HUES64 (cell line): ENCODE data around the gene PALM3.

ENCODE experiments used
- H3K27ac ChIP-seq: 2 replicates; pipeline ENCODE4 v1.7.0; 2013; ENCODE audit warnings: low read depth, low read length, inconsistent platforms
- H3K27me3 ChIP-seq: 2 replicates; pipeline ENCODE4 v1.6.1; 2013; ENCODE audit warnings: mild to moderate bottlenecking, low read length; ENCODE audit not compliant: insufficient read depth
- H3K36me3 ChIP-seq: 2 replicates; pipeline ENCODE4 v1.6.1; 2013; ENCODE audit warnings: mild to moderate bottlenecking, low read length; ENCODE audit not compliant: insufficient read depth
- H3K4me1 ChIP-seq: 2 replicates; pipeline ENCODE4 v1.6.1; 2013; ENCODE audit warnings: mild to moderate bottlenecking, low read length, moderate library complexity; ENCODE audit not compliant: insufficient read depth
- H3K4me3 ChIP-seq: 2 replicates; pipeline ENCODE4 v1.5.1; 2013; ENCODE audit warnings: mild to moderate bottlenecking, low read length, moderate library complexity
- H3K9ac ChIP-seq: 2 replicates; pipeline ENCODE4 v1.6.1; 2013; ENCODE audit warnings: mild to moderate bottlenecking, low read depth, low read length
- H3K9me3 ChIP-seq: 2 replicates; pipeline ENCODE4 v1.6.1; 2013; ENCODE audit warnings: low read depth, low read length; ENCODE audit not compliant: insufficient read depth
- WGBS: fragments of 150-250, 120-280 bp; methylation state at CpG from one replicate; pipeline ENCODE4 v1.1.7; 2013; ENCODE audit warnings: missing lambda C conversion rate; 5-methylcytosine and 5-hydroxymethylcytosine counted together

PALM3 gene

DNA sequence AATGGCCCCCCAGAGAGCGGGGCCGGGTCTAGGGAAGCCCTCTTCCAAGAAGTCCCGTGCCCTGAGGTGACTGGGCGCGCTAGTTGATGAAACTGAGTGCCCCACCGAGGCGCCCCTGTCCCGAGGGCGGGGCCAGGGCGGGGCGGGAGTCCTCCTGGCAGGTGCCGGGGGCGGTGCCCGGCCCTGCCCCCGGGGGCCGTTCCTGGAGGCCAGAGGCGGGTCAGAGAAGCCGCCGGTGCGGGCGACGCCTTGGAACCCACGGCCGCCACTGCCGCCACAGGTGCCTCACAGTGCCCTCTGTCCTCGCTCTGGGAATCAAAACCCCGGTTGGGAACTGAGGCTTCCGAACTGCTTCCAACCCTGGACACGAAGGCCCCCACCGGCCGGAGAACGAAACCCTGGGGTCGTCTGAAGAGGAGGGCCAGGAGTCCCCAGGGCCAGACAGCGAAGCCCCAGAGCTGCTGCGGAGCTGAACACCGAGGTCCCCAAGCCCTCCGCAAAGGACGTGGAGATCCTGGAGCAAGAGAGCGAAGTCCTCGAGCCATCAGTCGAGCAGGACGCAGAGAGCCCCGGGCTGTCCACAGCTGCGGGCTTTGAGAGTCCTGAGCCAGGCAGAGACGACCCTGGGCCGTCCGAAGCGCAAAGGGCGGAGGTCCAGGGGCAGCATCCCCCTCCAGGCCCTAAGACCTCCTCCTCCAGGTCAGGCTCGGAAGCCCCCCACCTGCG, 10.8 kb upstream of the PALM3 start, which contains the start of gene MISP3:
Gene MISP3, plus strand, starts transcription at position 252 of the 726 bp plus-strand sequence. CDS start 524 bp downstream, outside the sequence.
- WGBS, result 2% methylated on average over 51 of the region's 51 CpGs
- Histone ChIP-seq H3K9ac (peak within 1 kb of the TSS; percentile 40), H3K27me3 (peaks cover 54% of the 10 kb centered on the region), H3K9me3 (no peaks in the 10 kb centered on the region), H3K36me3 (no peaks in the 10 kb centered on the region), H3K27ac (no peak within 1 kb of the TSS), H3K4me3 (peak within 1 kb of the TSS; percentile 58), H3K4me1 (no peaks in the 10 kb centered on the region; the same call in 1 of the 2 replicates)

DNA sequence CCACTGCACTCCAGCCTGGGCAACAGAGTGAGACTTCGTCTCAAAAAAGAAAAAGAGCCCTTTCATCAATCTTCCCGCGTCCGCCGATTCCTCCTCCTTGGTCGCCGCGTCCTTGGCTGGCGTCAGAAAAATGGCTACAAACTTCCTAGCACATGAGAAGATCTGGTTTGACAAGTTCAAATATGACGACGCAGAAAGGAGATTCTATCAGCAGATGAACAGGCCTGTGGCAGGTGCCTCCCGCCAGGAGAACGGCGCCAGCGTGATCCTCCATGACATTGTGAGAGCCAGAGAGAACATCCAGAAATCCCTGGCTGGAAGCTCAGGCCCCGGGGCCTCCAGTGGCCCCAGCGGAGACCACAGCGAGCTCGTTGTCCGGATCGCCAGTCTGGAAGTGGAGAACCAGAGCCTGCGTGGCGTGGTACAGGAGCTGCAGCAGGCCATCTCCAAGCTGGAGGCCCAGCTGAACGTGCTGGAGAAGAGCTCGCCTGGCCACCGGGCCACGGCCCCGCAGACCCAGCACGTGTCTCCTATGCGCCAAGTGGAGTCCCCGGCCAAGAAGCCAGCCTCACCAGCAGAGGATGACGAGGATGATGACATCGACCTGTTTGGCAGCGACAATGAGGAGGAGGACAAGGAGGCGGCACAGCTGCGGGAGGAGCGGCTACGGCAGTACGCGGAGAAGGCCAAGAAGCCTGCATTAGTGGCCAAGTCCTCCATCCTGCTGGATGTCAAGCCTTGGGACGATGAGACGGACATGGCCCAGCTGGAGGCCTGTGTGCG, 8.6 kb upstream of the PALM3 start:
- Histone ChIP-seq H3K27me3 (peaks cover 46% of the 10 kb centered on the region), H3K9ac (no peak overlapping the region), H3K27ac (no peak overlapping the region), H3K4me1 (no peaks in the 10 kb centered on the region; the same call in 1 of the 2 replicates), H3K36me3 (no peaks in the 10 kb centered on the region), H3K4me3 (no peak overlapping the region), H3K9me3 (no peaks in the 10 kb centered on the region)
- 95% methylated on average over 43 of the region's 43 CpGs for WGBS

DNA sequence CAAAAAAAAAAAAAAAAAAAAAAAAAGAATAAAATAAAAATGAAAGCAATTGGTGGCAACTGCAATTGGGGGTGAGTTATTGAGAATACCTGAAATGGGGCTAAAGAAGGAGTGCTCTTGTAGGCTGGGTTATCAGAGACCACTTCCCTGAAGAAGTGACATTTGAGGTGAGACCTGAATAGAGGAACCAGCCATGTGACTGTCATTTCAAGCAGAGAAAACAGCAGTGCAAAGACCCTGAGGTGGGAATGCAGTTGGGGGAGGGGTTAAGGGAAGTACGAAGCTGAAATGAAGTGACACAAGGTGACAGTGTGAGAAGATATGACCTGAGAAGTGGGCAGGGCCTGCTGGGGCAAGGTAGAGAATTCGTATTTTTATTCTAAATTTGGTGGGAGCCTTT, 4.3 kb upstream of the PALM3 start:
- no peak overlapping the region for H3K9ac ChIP-seq
- H3K4me1 ChIP-seq, result no peaks in the 10 kb centered on the region
- H3K36me3 ChIP-seq, result no peaks in the 10 kb centered on the region
- H3K27ac ChIP-seq, result no peak overlapping the region
- peaks cover 7% of the 10 kb centered on the region for H3K27me3 ChIP-seq
- H3K4me3 ChIP-seq, result no peak overlapping the region
- 69% methylated on average over 2 of the region's 2 CpGs for WGBS
- no peaks in the 10 kb centered on the region for H3K9me3 ChIP-seq

DNA sequence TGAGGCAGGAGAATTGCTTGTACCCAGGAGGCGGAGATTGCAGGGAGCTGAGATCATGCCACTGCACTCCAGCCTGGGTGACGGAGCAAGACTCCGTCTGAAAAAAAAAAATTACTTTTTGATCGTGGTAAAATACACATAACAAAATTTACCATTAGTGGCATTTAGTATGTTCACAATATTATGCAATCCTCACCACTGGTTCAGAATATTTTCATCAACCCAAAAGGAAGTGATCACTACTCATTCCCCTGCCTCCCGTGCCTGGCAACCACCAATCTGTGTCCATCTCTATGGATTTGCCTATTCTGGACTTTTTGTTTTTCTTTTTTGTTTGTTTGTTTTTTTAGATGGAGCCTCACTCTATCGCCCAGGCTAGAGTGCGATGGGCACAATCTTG, 1.2 kb upstream of the PALM3 start:
- no peaks in the 10 kb centered on the region for H3K9me3 ChIP-seq
- no peak overlapping the region for H3K4me3 ChIP-seq
- no peaks in the 10 kb centered on the region for H3K36me3 ChIP-seq
- H3K4me1 ChIP-seq, result no peaks in the 10 kb centered on the region
- no peak overlapping the region for H3K9ac ChIP-seq
- no peak overlapping the region for H3K27ac ChIP-seq
- 95% methylated on average over 7 of the region's 7 CpGs for WGBS
- H3K27me3 ChIP-seq, result peaks cover 20% of the 10 kb centered on the region

DNA sequence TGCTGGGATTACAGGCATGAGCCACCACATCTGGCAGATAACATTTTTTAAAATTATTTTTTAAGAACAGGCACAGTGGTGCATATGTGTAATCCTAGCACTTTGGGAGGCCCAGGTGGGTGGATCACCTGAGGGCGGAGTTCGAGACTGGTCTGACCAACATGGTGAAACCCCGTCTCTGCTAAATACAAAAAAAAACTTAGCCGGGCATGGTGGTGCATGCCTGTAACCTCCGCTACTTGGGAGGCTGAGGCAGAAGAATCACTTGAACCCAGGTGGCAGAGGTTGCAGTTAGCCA, 631 bp upstream of the PALM3 start:
- Histone ChIP-seq H3K27me3 (peaks cover 24% of the 10 kb centered on the region), H3K36me3 (no peaks in the 10 kb centered on the region), H3K9me3 (no peaks in the 10 kb centered on the region), H3K4me1 (no peaks in the 10 kb centered on the region), H3K4me3 (no peak overlapping the region), H3K9ac (no peak overlapping the region), H3K27ac (no peak overlapping the region)
- WGBS, result 86% methylated on average over 5 of the region's 5 CpGs

DNA sequence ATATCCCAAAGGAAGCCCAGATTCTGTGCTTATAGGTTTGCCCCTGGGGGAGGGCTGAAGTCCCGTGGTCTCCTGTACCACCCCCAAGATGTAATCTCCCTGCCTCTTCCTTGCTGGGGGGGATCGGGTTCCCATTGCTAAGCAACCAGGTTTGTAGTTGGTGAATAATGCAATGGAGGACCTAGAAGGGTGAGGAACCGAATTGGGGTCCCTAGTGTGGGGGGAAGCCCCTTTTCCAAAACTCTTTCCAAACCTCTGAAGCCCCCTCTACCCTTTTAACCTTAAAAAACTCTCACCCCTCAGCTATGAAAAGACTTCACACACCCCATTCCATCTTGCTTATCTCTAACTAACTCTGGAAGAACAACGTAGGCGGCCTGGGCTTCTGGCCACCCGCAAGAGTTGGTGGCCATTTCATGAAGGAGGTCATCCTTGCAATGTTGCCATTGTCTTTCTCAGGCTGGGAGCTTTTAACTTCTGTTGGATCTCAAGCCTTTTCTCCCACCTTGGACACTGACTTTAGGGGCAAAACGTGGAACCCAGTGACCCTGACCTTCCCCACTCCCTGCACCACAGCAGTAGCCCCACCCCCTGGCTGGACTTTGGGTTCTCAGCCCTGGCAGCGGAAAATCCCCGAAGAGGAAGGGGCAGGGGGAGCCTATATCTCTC, 661 bp downstream of the PALM3 start:
- WGBS, result 71% methylated on average over 7 of the region's 9 CpGs
- Histone ChIP-seq H3K27me3 (peaks cover 27% of the 10 kb centered on the region), H3K36me3 (no peaks in the 10 kb centered on the region), H3K9ac (no peak overlapping the region), H3K4me3 (no peak overlapping the region), H3K4me1 (no peaks in the 10 kb centered on the region), H3K27ac (no peak overlapping the region), H3K9me3 (no peaks in the 10 kb centered on the region)

DNA sequence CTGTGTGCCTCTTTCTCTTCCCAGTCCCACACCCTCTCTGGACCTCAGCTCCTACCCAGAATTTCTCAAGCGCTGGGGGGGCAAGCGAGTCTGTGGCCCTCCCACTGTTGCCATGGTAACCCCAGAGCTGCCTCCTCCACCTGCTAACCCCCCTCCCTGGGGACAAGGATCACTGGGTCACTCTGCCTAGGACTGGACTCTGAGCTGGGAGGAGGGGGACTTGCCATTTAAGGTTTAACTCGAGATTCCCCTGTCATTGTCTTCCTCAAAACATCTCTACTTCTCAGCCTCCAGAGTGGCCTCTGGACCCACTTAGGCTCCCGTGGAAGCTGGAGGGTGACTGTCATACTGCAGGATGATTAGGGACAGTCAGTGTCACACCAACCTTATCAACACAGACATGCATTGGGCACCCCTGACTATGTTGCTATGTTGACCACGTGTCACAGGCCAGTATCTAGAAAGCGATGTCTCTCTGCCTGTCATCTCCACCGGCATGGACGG, 2.2 kb downstream of the PALM3 start:
- H3K27me3 ChIP-seq, result peaks cover 27% of the 10 kb centered on the region
- H3K4me3 ChIP-seq, result no peak overlapping the region
- WGBS, result 59% methylated on average over 7 of the region's 8 CpGs
- H3K36me3 ChIP-seq, result no peaks in the 10 kb centered on the region
- no peaks in the 10 kb centered on the region for H3K9me3 ChIP-seq
- H3K27ac ChIP-seq, result no peak overlapping the region
- H3K4me1 ChIP-seq, result no peaks in the 10 kb centered on the region
- no peak overlapping the region for H3K9ac ChIP-seq

DNA sequence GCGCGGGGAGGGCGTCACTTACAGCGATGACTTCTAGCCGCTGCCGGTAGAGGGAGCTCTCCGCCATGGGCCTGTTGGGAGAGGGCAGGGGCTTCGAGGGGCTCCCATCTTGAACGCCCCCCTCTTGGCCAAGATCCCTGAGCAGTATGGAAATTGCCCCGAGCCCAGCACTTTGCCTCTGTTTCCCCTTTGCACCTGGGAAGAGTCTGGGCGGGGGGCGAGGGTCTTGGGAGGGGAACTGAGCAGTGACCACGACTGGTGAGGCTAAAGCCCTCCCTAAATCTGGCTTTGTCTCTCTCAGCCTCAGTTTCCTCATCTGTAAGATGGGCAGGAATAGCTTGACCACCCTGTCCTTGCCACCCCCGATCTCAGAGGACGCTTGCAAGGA, 2.8 kb downstream of the PALM3 start:
- Histone ChIP-seq H3K27me3 (peaks cover 27% of the 10 kb centered on the region), H3K9ac (no peak overlapping the region), H3K4me1 (no peaks in the 10 kb centered on the region), H3K36me3 (no peaks in the 10 kb centered on the region), H3K9me3 (no peaks in the 10 kb centered on the region), H3K27ac (no peak overlapping the region), H3K4me3 (no peak overlapping the region)
- WGBS, result 42% methylated on average over 15 of the region's 15 CpGs

DNA sequence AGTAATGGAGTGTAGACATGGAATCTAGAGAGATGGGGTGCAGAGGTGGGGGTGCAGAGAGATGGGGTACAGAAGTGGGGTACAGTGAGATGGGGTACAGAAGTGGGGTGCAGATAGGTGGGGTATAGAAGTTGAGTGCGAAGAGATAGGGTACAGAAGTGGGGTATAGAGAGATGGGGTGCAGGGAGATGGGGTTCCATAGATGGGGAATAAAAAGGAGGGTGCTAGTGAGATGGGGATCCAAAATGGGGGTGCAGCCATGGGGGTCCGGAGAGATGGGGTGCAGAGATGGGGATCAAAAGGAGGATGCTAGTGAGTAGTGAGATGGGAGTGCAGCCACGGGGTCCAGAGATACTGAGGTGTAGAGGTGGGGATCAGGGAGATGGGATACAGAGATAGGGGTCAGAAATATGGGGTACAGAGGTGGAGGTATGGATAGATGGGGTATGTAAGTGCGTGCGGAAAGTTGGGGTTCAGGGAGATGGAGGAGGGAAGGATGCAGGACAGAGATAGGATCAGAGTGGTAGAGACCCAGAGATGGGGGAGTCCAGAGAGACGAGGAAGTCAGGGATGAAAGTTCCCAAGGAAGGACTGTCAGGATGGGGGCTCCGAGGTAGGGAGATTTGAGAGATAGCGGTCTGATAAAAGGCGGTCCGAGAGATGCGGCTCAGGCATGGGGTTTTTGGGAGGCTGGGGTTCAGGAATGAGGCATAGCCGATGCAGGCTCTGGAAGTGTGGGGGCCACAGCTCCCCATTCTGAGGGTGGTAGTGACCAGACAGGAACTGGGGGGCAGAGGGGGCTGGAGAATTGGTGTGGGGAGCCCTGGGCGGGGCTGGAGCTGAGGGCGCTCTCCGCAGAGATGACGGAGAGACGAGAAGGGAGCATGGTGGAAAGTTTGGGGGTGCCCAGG, 3.4 kb downstream of the PALM3 start:
- H3K9me3 ChIP-seq, result no peaks in the 10 kb centered on the region
- H3K4me1 ChIP-seq, result no peaks in the 10 kb centered on the region
- H3K27me3 ChIP-seq, result peaks cover 27% of the 10 kb centered on the region
- H3K9ac ChIP-seq, result no peak overlapping the region
- 57% methylated on average over 17 of the region's 17 CpGs for WGBS
- H3K4me3 ChIP-seq, result peak overlapping the region; percentile 64
- no peak overlapping the region for H3K27ac ChIP-seq
- no peaks in the 10 kb centered on the region for H3K36me3 ChIP-seq

DNA sequence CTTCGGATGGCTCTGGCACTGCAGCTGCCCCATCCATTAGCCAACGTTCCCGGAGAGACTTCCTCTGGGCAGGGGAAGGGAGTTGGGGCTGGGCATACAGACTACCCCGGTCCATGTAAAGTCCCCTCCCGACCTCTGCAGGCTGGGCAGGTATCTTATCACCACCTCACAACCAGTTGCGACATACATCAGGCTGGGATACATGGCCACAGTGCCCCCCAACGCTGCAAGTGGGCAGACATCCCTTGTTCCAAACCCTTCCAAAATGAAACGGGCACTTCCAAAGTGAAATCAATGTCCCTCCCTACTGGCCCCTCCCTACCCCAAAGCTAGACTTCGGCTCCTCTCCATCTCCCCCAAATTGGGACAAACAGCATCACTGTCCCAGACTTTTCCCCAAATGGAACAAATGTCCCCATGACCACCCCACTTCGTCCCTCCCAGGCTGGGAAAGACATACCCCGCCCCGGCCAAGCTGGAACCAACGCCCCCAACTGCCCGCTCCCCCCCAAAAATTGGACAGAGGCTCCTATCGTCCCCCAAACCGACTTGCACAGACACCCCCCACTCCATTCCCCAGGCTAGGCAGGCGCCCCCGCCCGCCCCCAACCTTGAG, 5.0 kb downstream of the PALM3 start:
- Histone ChIP-seq H3K9me3 (no peaks in the 10 kb centered on the region), H3K4me3 (peak overlapping the region; percentile 64), H3K36me3 (no peaks in the 10 kb centered on the region), H3K4me1 (no peaks in the 10 kb centered on the region), H3K9ac (peak overlapping the region; percentile 47; the same call in 1 of the 2 replicates), H3K27me3 (peaks cover 27% of the 10 kb centered on the region), H3K27ac (no peak overlapping the region)
- WGBS, result 25% methylated on average over 19 of the region's 19 CpGs
